RWPE1 (cell line): ENCODE results near the gene IL3.

Source experiments
- CTCF ChIA-PET: fragments of 350-600 bp; sonication (Branson Sonifier 250); formaldehyde crosslinking; extraction: SDS; loops from one replicate; lab custom pipeline; 2021; lab: Yijun Ruan, JAX
- POLR2A ChIA-PET: fragments of 400-600 bp; formaldehyde crosslinking; extraction: SDS; loops from one replicate; lab custom pipeline; 2020; ENCODE audit warnings: antibody characterized with exemption; ENCODE audit not compliant: low non-redundant PET; lab: Yijun Ruan, JAX
- DNase-seq: peaks from one replicate; pipeline ENCODE4 v3.0.0; 2012; ENCODE audit warnings: low spot score
- H3K27ac ChIP-seq: fragments of 450-650 bp; 2 replicates; pipeline ENCODE4 v1.5.1; 2017
- TF ChIP-seq, protein P1 (sequence below): fragments of 450-650 bp; conservative IDR thresholded peaks from 2 replicates; pipeline ENCODE4 v1.5.1; 2017; ENCODE audit warnings: low read depth, mild to moderate bottlenecking

Gene IL3

DNA sequence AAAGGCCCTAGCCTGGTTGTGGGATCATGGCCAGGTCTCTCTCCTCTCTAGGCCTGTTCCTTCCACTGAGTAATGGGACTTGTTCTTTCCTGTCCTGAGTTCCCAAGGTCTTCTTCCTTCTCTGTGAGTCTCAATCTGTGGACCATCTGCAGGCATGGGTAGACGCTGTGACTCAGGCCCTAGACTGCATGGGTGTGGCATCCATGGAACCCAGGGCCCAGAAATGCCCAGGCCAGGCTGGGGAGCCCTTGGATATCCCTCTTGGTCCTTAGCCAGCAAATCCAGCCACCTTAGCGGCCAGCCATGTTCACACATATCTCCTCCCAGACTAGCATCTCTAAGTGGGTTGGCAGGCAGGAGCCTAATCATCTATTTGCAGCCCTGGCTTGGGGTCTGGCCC is 46.7 kb upstream of the IL3 start:
- CTCF ChIA-PET = no interaction called here

GRCh38 chr5:132016721-132017250 is 43.7 kb upstream of the IL3 start:
- DNase-seq = no peak
- ChIA-PET CTCF (interaction anchor here (0.7 kb wide), 1 partner anchor 174 kb away, joined by 3 read pairs; no protein-coding TSS in a partner anchor), POLR2A (interaction anchor here (0.7 kb wide), 1 partner anchor 203 kb away, joined by 11 read pairs; no protein-coding TSS in a partner anchor)
- H3K27ac ChIP-seq = no peak overlapping the region
- TF ChIP-seq, protein P1, sequence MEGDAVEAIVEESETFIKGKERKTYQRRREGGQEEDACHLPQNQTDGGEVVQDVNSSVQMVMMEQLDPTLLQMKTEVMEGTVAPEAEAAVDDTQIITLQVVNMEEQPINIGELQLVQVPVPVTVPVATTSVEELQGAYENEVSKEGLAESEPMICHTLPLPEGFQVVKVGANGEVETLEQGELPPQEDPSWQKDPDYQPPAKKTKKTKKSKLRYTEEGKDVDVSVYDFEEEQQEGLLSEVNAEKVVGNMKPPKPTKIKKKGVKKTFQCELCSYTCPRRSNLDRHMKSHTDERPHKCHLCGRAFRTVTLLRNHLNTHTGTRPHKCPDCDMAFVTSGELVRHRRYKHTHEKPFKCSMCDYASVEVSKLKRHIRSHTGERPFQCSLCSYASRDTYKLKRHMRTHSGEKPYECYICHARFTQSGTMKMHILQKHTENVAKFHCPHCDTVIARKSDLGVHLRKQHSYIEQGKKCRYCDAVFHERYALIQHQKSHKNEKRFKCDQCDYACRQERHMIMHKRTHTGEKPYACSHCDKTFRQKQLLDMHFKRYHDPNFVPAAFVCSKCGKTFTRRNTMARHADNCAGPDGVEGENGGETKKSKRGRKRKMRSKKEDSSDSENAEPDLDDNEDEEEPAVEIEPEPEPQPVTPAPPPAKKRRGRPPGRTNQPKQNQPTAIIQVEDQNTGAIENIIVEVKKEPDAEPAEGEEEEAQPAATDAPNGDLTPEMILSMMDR = no peak

More for the DNA sequence above, 46.7 kb upstream of the IL3 start:
- TF ChIP-seq, protein P1 = no peak
- POLR2A ChIA-PET = interaction anchor here (0.6 kb wide), 1 partner anchor 378 kb away, joined by 3 read pairs; no protein-coding TSS in a partner anchor
- peak overlapping the region; percentile 40; the same call in 1 of the 2 replicates for H3K27ac ChIP-seq
- no peak for DNase-seq

- ChIA-PET POLR2A (interaction anchor here (0.7 kb wide), 1 partner anchor 202 kb away, joined by 11 read pairs; no protein-coding TSS in a partner anchor), CTCF (no interaction called here)
- DNase-seq = no peak
- TF ChIP-seq, protein P1 = no peak
- H3K27ac ChIP-seq = no peak overlapping the region
These were observed 43.1 kb upstream of the IL3 start for GRCh38 chr5:132017316-132017715.

- TF ChIP-seq, protein P1 = no peak
- H3K27ac ChIP-seq = no peak overlapping the region
- CTCF ChIA-PET = no interaction called here
- no peak for DNase-seq
- POLR2A ChIA-PET = interaction anchor here (0.7 kb wide), 1 partner anchor 201 kb away, joined by 11 read pairs; no protein-coding TSS in a partner anchor
These were observed 42.5 kb upstream of the IL3 start for GRCh38 chr5:132017738-132018625.

DNA sequence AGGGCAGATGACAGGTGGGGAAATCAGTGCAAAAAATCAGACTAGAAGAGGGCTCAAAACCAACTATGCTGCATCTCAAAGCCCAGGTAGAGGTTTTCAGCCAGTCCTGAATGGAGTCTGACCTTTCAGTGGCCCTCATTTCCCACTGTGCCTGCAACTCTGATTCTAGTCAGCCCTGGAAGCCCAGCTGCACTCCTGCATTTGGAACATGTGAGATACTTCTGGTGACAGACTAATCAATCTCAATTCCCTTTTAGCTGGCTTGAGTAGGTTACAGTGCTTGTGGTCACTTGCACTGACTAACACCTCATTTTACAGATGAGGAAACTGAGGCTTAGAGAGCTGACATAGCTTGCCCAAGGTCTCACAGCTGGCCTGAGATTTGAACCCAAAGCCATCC is 41.1 kb upstream of the IL3 start:
- no peak overlapping the region for H3K27ac ChIP-seq
- DNase-seq = no peak
- CTCF ChIA-PET = interaction anchor here (0.5 to 0.6 kb wide), 2 partner anchors 13 to 51 kb away, joined by 3 read pairs; no protein-coding TSS in a partner anchor
- TF ChIP-seq, protein P1 = no peak
- POLR2A ChIA-PET = no interaction called here

DNA sequence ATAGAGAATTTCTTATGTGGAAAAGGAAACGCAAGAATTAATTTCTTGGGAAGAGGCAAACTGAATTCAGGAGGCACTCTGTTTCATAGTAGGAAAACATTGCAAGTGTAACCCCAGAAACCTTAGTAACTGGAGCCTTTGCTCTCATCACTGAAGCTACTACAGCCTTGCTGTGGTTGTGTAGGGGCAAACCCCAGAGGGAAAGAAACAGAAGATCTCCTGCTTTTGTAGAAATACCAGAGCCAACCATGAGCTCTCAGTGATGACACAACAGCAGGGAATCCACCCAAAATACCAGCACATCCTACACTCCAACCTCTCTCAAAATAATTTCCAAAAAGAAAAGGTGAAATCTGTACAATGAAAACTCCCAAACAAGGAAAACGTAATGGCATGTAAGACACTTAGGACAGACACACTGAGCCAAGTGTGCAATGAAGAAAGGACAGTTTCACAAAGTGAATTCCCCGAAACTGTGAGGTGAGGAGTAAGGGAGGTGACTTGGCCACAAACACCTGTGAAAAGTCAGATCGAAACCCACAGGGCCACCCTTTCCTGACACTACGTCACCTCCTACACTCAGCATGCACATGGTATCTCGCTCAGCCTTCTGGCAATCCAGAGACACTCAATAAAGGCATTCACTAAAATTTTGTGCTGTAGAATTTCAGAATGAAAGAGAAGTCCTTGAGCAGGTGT is 40.4 kb upstream of the IL3 start:
- H3K27ac ChIP-seq = no peak overlapping the region
- ChIA-PET POLR2A (no interaction called here), CTCF (interaction anchor here (0.5 to 0.6 kb wide), 2 partner anchors 12 to 51 kb away, joined by 3 read pairs; no protein-coding TSS in a partner anchor)
- DNase-seq = no peak
- TF ChIP-seq, protein P1 = no peak
